GM15510 (cell line): ENCODE measurements around the gene UBL7.

Experiments
- POLR2A ChIP-seq: IDR thresholded peaks from 3 replicates; pipeline ENCODE4 v1.6.1; 2011; ENCODE audit warnings: borderline replicate concordance; ENCODE audit not compliant: insufficient read length; ENCODE audit errors: extremely low read depth

Gene UBL7

DNA sequence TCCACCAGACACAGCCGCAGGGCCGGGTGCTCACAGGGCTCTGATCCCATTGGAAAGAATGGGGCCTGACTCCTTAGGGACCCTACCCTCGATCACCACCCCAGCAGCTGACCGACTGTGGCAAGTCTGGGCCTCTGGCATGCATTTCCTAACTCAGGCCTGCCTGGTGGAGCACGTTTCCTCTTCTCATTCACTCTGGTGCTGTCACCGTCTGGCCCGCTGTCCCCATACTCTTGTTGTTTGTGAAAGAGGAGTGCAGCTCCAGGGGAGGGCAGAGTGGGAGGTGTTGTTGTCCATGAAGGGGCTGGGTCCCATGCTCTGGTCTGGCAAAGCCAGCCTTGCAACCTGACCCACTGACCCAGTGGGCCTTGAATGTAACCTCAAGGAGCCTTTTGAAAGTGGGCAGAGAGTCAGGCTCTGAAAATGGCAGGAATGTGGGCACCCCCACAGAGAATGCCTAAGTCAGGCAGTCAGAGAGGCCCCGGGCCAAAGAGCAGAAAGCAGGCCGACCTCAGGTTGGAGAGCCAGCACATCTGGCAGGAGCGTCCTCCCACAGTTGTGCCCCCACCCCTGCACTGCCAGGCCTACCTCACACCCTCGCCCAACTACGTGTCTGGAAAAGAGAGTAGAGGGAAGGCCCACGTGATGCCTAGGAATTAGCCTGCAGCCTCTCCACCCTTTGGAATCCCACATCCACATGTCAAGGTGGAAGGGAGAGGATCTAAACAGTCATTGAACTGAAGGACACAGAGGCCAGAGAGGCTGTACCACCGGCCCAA, 38.1 kb downstream of the UBL7 start:
- peak; percentile 8 for TF ChIP-seq POLR2A

DNA sequence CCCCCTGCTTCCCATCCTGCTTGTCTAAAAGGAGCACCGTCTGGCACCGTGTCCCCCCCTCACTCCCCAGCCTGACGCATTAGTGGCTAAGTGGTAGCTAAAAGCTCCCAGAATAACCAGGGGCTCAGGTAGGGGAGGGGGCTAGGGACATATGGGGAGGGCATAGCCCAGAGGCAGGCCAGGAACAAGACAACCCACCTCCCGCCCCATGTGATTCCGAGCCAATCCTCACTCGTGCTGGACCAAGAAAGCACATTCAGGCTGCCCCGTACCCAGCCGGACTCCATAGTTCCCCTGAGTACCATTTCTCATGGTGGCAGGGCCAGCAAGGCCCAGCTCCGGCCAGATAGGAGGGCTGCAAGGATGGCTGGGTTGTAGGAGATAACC, 38.7 kb downstream of the UBL7 start:
- TF ChIP-seq POLR2A, result no peak

- TF ChIP-seq POLR2A, result peak; percentile 16
Measured at GRCh38 chr15:74421302-74422245, 39.4 kb downstream of the UBL7 start.

DNA sequence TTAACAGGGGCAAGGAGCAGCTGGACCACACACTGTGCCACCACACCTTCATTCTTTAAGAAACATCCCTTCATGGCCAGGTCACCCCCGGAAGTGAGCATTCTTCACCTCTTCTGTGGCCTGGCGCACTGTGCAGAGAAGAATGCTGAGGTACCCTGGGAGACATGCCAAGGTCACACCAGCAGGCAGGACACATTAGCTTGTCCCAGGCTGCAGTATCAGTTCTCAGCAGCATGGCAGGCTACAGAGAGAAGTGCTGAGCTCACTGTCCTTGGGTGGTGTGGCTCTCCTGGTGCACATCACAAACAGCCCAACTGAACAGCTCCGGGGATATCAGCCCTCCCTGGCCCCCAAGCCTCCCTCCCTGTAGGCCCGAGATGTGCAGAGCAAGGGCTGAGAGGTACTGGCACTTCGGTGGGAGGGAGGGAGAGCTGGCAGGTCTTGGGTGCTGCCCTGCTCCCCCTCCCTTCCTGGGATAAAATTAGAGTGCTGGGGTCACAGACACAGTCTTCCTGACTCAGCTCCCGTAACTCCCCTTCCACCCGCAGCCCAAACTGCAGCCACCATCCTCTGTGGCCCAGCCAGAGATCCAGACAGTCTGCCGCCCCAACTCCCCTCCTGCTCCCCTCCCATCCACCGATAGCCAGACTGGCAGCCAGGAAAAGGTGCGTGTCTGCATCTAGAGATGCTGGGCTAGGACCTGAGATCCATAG, 40.6 kb downstream of the UBL7 start:
- no peak for TF ChIP-seq POLR2A

DNA sequence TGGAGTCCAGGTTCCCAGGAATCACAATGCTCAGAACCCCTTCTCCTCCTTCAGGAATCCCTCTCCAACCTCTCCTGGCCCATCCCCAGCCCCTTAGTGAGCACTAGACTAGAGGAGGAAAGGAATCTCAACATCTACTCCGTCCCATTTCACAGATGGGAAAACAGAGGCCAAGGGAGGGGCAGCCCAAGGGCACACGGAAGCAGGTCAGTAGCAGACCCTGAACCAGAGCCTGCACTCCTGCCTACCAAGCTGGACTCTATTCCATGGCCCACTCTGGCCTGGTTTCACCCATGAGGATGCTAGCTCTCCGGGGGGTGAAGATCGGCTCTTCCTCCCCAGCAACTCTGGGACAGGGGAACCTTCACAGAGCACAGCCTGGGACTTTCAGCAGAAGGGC, 41.5 kb downstream of the UBL7 start:
- TF ChIP-seq POLR2A, result no peak

GRCh38 chr15:74418575-74419338, 42.2 kb downstream of the UBL7 start:
- TF ChIP-seq POLR2A, result no peak

- no peak for TF ChIP-seq POLR2A
Measured at GRCh38 chr15:74417670-74418069, 43.3 kb downstream of the UBL7 start.

DNA sequence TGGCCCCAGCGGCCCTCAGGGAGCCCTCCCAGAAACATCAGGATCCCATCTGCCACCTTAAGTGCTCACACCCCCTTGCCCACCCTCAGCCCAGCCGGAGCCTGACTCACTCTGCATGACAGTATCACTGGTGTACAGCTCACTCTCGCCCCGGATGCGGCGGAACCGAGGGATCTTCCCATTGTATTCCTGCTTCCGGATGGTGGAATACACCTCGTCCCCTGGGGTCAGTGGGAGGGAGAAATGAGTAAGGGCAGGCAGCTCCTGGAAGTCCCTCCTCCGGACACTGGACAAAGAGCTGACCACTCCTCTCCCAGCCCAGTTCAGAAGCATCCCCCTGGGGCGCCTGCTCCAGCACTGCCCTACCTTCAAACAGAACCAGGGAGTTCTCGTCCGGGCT, 43.7 kb downstream of the UBL7 start:
- no peak for TF ChIP-seq POLR2A

DNA sequence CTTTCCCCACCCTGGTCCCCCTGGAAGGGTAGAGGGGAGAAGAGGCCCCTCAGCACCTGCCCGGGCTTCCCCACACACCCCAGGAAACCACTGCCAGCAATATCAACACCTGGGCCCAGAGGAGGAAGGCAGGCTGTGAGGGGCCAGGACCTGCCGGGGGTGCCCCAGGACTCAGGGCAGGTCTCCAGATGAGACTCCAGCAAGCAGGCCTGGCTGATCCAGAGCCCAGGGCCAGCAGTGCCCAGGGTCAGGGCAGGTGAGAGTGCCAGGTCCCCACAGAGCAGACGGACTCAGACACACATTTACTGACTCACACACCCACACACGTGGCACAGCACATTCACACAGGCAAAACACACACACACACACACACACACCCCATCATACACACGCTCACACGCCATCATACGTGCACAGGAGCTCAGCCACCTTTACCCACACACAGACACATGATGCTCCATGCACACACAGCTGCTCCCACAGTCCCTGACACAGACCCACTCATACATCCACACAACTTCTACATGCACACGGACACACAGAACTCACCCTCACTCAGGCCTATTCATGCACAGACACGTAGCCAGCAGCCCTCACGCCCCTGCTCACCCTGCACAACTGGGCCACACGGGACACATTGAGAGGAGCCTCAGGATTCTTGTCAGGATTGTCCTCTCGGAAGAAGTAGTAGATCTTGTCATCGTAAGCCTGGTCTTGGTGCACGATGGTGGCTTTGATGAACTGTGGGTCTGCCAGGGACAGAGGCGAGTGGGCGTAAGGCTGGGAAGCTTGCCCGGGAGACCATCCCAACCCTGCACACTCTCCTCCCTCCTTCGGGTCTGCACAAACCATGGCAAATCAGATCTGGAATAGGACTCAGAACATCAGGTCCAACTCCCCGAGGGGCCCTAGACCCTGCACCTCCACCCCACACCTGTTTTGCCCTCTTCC, 44.7 kb downstream of the UBL7 start:
- no peak for TF ChIP-seq POLR2A

DNA sequence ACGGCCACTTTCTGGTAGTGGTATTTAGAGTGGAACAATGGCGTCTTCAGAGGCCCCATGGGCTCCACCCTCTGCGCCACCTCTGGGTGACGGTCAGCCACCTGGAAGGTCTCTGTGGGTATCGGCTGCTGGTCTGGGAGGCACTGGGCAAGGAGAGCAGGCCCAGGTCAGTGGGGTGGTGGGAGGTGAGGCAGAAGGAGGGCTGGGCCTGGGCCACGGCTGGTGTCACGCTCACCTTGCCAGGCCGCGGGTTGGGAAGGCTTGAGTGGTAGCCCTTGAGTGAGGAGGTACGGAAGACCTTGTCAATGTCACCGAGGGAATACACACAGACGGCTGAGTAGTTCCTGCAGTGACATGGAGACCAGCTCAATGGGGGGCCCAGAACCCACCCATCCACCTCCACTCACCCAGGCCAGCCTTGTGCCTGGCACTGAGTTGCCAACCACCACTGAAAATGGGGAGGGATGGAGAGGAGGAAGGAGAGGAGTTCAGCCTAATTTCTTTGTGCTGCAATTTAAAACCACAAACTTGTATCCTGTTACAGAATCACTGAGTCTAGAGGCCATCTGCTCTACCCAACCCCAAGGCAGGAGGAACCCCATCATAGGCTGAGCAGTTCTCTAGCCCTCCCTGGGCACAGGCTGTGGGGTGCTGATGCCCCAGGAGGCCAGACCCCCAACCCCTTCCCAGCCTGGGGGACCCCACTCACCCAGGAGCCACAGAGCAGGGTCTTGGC, 46.2 kb downstream of the UBL7 start:
- TF ChIP-seq POLR2A, result no peak

- TF ChIP-seq POLR2A, result no peak
Measured at GRCh38 chr15:74414081-74414580, 46.8 kb downstream of the UBL7 start.

DNA sequence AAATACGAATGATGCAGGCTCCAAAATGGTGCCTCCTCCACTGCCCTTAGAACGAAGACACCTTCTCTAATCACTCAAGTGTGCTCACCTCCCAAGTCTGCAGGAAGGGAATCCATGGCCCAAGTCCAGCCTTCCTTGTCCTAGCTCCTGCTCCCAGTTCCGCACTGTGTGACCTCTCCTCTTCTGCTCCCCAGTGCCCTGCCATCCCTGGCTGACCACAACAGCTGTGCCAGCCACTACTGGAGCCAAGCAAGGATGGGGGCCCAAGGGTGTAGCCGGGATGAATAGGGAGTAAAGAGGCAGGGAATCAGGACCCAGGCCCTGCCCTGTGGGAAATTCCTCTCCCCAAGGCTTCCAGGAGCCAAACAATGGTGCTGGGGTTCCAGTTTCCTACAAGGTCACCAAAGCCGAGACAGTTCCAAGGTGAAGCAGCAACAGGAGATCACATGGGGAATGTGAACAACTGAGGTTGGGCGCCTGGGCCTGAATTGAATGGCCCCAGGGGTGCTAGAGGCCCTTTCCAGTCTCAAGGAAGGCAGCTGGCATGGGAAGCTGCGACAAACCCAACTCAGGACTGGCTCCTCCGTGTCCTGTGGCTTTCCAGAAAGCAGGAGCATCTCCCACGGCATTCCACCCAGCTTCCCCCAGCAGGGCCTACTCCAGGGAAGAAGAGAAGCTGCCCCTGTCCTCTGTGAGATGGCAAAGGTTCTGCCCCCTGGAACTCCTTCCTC, 47.4 kb downstream of the UBL7 start:
- no peak for TF ChIP-seq POLR2A
